GM18505 (cell line): ENCODE data around the gene RAVER2.
"Not testable (repeated sequence)": the region's sequence is repeated elsewhere in the genome, so short reads cannot be mapped to it uniquely, and the experiment has no call there.

Source experiments
- ATAC-seq: cut with Tn5 transposase; IDR thresholded peaks from one replicate; pipeline ENCODE4 v1.9.1; 2021; ENCODE audit not compliant: unreplicated experiment
- POLR2A ChIP-seq: IDR thresholded peaks from 4 replicates; pipeline ENCODE4 v1.6.1; 2011; ENCODE audit warnings: borderline replicate concordance; ENCODE audit not compliant: insufficient read depth, insufficient read length; ENCODE audit errors: extremely low read depth

Gene RAVER2

DNA sequence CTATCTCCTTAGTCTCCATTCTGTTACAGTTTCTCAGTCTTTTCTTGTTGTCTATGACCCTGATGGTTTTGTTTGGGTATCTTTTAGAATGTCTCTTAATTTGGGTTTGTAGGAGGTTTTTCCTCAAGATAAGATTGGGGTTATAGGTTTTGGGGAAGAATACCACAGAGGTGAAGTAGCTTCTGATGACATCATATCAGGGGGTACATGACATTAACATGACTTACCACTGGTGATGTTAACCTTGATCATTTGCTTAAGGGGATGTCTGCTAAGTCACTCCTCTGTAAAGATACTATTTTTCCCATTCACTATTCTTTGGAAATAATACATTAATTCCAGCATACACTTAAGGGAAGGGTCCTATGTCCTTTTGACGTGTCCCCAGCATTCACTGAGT is 11.9 kb downstream of the RAVER2 start:
- TF ChIP-seq POLR2A = no peak
- ATAC-seq = no peak

DNA sequence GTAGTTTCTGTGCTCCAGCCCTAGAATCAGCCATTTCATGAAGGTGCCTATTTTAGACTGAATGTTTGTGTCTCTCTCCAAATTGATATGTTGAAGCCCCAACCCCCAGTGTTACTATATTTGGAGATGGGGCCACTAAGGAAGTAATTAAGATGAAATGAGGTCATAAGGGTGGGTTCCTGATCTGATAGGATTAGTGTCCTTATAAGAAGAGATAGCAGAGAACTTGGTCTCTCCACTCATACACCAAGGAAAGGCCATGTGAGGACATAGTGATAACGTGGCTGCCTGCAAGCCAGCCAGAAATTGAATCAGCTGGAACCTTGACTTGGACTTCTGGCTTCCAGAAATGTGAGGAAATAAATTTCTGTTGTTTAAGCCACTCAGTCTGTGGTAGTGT is 12.3 kb downstream of the RAVER2 start:
- TF ChIP-seq POLR2A = no peak
- ATAC-seq = no peak

DNA sequence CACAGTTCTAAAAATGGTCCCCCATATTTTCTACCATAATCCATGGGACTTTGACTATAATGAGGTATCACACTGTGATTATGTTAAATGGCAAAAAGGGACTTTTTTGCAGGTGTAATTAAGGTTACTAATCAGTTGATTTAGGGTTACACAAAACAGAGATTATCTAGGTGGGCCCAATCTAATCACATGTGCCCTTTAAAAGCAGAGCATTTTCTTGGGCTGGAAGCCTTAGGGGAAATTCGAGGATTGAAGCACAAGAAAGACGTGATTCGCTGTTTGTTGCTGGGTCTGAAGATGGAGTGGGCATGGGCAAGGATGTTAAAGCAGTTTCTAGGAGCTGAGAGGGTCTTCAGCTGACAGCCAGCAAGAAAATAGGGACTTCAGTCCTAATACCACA is 13.4 kb downstream of the RAVER2 start:
- no peak for TF ChIP-seq POLR2A
- ATAC-seq = no peak

DNA sequence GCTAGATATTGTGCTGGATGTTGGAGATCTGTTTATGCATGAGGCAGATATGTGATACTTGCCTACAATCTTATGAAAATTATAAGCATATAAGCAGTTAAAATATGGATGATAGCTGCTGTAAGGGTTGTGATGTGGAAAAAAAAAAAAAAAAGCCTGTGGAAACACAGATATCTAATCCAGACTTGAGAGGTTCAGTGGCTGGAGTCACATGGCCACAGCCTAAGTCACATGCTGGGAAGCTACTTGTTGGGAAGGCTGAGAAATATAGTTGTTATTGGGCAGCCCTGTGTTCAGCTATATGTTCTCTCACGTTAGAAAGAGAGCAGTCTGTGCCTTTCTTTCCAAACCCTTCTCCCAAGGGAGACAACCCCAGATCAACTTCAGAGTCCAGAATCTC is 15.1 kb downstream of the RAVER2 start:
- no peak for TF ChIP-seq POLR2A
- no peak for ATAC-seq

DNA sequence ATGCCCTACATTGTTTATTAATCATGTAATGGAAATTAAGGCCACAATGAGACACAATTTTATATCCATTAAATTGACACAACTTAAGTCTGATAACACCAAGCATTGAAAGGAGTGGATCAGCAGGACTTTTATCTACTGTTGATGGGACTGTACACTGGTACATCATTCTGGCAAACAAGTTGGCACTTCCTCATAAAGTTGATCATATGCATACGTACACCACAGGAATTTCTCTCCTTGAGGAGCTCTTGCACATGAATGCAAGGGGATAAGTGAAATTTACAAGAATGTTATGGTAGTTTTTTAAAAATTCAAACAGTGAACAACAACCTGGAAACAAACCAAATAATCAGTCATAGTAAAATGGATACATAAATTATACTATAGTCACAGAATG is 20.1 kb downstream of the RAVER2 start:
- no peak for ATAC-seq
- no peak for TF ChIP-seq POLR2A

DNA sequence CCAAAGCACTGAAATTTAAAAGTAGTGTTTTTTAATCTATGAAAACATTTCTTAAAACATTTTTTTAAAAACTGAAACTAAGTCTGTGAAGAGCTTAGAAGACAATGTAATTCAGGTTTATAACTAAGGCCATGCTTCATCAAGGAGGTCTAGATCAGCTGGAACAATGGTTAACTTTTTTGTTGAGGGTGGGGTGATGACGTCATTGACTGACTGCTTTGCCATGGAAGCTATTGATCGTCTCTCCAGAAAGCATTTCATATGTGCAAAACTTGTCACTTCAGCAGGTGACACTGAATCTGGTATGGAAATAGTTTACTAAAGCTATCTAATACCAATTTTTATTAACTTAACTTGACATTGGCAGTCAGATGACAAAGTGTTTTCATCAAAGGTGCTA is 21.0 kb downstream of the RAVER2 start:
- ATAC-seq = no peak
- TF ChIP-seq POLR2A = no peak

DNA sequence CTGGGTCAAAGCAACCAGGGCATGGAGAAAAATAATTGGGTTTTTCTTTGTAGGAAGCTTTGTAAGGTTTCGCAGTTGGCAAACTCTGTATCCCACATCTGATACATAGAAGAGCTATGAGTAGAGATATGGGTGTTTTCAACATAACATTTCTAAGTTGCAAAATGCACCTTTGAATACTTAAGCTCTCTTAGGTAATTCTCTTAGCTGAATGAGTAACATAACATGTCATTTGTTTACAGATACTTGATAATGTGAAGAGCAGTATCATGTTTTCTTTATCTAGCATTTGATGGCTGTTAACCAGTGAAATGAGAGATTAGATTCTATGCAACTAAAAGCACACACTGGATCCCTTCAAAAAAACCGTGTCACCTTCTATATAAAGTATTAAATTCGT is 21.6 kb downstream of the RAVER2 start:
- no peak for ATAC-seq
- no peak for TF ChIP-seq POLR2A

DNA sequence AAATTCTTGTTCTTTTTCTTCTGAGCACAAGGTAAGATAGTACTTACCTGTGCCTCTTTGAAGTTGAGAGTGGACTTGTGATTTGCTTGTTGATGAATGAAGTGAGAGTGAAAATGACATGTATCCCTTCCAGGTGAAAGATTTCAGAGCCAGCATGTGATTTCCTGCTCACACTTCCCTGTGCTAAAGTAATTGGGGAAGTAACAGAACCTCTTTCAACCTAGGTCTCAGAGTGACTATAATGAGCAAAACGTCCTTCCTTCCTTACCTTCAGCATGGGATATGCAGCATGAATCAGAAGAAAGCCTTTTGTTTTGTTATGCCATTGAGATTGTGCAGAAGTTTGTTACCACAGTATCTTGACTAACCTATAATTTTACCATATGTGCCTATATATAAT is 24.6 kb downstream of the RAVER2 start:
- TF ChIP-seq POLR2A = no peak
- ATAC-seq = no peak

DNA sequence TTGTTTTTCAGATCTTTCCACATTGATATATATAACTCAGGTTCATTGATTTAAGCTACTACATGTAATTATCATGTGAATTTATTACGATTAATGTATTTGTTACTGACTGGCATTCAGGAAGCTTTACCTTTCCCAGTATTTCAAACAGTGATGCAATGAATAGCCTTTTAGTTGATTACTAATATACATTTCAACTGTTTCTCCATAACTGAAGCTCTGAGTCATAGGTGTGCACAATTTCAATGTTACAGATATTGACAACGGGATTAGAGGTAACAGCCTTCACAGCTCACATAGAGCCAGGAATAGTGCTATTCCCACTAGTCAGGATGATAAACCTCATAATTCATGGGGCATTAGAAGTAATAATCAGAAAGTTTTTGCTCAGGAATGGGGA is 25.1 kb downstream of the RAVER2 start:
- TF ChIP-seq POLR2A = no peak
- no peak for ATAC-seq

DNA sequence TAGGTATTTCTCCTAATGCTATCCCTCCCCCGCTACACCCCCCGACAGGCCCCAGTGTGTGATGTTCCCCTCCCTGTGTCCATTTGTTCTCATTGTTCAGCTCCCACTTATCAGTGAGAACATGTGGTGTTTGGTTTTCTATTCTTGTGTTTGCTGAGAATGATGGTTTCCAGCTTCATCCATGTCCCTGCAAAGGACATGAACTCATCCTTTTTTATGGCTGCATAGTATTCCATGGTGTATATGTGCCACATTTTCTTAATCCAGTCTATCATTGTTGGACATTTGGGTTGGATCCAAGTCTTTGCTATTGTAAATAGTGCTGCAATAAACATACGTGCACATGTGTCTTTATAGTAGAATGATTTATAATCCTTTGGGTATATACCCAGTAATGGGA is 28.4 kb downstream of the RAVER2 start:
- not testable (repeated sequence) for ATAC-seq

DNA sequence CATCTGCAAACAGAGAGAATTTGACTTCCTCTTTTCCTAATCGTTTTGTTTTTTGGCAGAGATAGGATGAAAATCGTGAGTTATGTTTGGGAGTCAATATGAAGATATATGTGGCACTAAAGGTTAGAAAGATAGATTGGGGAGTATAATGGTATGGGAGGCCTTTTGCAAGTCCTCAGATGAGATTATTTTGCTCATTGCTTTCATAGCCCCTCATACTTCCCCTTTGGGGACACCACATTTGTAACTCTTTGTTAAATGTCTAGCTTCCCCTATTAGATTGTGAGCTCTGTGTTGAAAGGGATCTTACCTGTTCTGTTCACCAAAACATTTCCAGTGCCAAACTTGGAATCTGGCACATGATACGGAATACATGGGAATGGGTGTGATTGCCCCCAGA is 30.2 kb downstream of the RAVER2 start:
- ATAC-seq = no peak
- no peak for TF ChIP-seq POLR2A

DNA sequence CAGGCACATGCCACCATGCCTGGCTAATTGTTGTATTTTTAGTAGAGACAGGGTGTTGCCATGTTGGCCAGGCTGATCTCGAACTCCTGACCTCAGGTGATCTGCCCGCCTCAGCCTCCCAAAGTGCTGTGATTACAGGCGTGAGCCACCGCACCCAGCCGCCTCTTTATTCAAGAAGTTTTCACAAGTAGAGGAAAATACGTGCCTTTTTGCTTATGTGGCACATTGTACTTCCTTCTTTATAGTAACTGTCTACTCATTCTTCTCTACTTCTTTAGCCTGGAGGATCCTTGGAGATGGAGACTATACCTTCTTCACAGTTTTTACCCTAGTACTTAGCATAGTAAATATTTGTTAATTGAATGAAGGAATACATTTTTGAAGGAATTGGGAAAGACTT is 37.2 kb downstream of the RAVER2 start:
- not testable (repeated sequence) for ATAC-seq

DNA sequence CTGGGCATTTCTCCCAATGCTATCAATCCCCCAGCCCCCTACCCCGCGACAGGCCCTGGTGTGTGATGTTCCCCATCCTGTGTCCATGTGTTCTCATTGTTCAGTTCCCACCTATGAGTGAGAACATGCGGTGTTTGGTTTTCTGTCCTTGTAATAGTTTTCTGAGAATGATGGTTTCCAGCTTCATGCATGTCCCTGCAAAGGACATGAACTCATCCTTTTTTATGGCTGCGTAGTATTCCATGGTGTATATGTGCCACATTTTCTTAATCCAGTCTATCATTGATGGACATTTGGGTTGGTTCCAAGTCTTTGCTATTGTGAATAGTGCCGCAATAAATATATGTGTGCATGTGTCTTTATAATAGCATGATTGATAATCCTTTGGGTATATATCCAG is 38.0 kb downstream of the RAVER2 start:
- ATAC-seq = not testable (repeated sequence)

DNA sequence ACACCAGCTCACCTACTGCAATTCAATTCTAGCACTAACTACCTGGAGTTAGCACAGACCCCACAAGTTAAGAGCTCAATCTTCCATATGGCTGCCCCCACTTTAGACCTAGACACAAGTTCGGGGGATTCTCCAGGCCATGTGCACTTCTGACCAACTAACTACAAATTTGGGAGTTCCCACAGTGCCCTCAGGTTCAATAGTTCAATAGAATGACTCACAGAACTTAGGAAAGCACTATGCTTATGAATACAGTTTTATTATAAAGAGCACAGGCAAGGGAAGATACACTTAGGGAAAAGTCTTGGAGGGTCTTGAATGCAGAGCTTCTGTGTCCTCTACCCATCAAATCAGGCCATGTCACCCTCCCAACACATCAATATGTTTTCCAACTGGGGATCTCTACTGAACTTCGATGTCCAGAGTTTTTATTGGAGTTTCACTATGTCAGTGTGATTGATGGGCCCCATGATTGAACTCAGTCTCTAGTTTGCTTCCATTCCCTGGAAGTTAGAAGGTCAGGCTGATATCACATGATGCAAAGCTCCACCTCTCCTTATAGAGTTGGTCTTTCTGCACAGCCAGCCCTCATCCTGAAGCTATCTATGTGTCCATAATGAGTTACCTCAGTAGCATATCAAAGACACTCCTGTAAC is 46.1 kb downstream of the RAVER2 start:
- no peak for TF ChIP-seq POLR2A
- ATAC-seq = no peak

DNA sequence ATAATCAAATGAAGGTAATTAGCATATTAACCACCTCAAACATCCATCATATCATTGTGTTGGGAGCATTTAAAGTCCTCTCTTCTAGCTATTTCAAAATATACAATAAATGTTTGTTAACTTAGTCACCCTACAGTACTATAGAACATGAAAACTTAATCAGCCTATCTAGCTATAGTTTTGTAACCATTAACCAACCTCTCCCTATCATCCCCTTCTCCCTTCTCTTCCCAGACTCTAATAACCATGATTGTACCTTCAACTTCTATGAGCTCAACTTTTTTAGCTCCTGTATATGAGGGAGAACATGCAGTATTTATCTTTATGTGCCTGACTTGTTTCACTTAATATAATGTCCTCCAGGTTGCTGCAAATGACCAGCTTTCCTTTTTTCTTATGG is 54.0 kb downstream of the RAVER2 start:
- no peak for ATAC-seq
- no peak for TF ChIP-seq POLR2A
